ENCODE data around the gene DNAJA2. TPM values are rescaled to one million over a fixed set of nuclear protein-coding genes. Genes with fewer than 3 reads are reported as not detected.

DNAJA2 gene
- polyA plus RNA-seq, 2 of the 4 experiments (the other 2 are of a cell fraction): 33.7 to 82.3 TPM

DNA sequence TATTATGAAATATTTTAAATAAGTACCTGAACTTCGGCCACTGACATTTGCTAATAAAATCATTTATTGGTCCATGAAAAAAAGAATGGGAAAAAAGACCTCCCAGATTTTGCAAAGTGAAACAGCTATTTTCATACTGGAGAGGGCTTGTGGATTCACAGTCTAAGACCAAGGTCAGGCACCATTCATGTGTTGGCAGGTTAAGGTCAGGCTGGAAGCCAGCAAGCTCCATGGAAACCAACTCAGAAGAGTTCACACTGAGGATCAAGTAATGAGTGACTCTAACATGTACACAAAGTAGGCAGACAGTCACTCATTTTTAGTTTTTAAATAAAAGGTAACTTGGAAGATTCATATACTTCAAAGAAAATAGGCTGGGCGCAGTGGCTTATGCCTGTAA, 3.4 kb downstream of the DNAJA2 start:
- FAIRE-seq (no peak), DNase-seq (ENCODE audit: low read depth in 1 of 2, low spot score in 1 of 2) (no peak), ATAC-seq (no peak)
- CTCF ChIA-PET: interaction anchor here (1.0 to 1.1 kb wide), 2 partner anchors 22 to 67 kb away, joined by 3 read pairs; no protein-coding TSS in a partner anchor
- H3K27ac ChIP-seq: no peak overlapping the region
- TF ChIP-seq, protein P1, sequence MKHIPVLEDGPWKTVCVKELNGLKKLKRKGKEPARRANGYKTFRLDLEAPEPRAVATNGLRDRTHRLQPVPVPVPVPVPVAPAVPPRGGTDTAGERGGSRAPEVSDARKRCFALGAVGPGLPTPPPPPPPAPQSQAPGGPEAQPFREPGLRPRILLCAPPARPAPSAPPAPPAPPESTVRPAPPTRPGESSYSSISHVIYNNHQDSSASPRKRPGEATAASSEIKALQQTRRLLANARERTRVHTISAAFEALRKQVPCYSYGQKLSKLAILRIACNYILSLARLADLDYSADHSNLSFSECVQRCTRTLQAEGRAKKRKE (CRISPR knock-in tag; IDR thresholded peaks at IDR 0.05; ENCODE audit: low read depth): no peak
- TF ChIP-seq CBX2 (IDR thresholded peaks at IDR 0.05; ENCODE audit: borderline replicate concordance, low read depth) (no peak), HEYL (CRISPR knock-in tag; IDR thresholded peaks at IDR 0.05) (no peak), EP300 (IDR thresholded peaks at IDR 0.05) (no peak)
- no peak overlapping the region for H3K4me3 ChIP-seq
- 87% methylated on average over 2 of the region's 2 CpGs for WGBS (ENCODE audit: missing lambda C conversion rate)
- H3K9me3 ChIP-seq: no peaks in the 10 kb centered on the region
- POLR2A ChIA-PET: no interaction called here
- peaks cover 27% of the 10 kb centered on the region for H3K4me1 ChIP-seq
- peak overlapping the region; percentile 24; the same call in 1 of the 3 replicates for H3K4me2 ChIP-seq

DNA sequence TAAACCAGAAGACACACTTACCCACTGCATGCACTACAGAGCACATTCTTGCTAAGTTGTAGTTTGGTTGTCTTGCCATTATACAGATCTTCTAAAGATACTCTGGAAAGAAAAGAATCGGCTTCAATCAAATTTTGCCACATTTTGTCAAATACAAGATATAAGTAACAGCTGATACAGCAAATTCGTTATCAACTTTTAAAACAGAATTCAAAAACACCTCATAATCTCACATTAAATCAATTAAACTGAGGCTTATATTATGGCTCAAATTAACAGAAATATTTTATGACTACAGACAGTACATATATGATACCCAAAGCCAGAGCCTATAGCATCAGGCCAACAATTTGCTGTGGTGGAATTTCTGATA, 5.4 kb downstream of the DNAJA2 start:
- H3K4me2 ChIP-seq: no peak overlapping the region
- ChIA-PET CTCF (interaction anchor here (1.1 to 1.7 kb wide), 2 partner anchors 20 to 70 kb away, joined by 3 to 5 read pairs; no protein-coding TSS in a partner anchor), POLR2A (no interaction called here)
- no peak for FAIRE-seq
- TF ChIP-seq MAFK (IDR thresholded peaks at IDR 0.05; ENCODE audit: partially characterized antibody): peak; percentile 85
- TF ChIP-seq, protein P2, sequence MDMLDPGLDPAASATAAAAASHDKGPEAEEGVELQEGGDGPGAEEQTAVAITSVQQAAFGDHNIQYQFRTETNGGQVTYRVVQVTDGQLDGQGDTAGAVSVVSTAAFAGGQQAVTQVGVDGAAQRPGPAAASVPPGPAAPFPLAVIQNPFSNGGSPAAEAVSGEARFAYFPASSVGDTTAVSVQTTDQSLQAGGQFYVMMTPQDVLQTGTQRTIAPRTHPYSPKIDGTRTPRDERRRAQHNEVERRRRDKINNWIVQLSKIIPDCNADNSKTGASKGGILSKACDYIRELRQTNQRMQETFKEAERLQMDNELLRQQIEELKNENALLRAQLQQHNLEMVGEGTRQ (IDR thresholded peaks at IDR 0.05): no peak
- no peak overlapping the region for H3K4me3 ChIP-seq
- ATAC-seq: no peak
- 96% methylated on average over 2 of the region's 2 CpGs for WGBS (ENCODE audit: missing lambda C conversion rate)
- no peak overlapping the region for H3K27ac ChIP-seq
- H3K9me3 ChIP-seq: no peaks in the 10 kb centered on the region
- H3K4me1 ChIP-seq: peaks cover 25% of the 10 kb centered on the region
- DNase-seq (ENCODE audit: low read depth in 1 of 2, low spot score in 1 of 2): no peak

DNA sequence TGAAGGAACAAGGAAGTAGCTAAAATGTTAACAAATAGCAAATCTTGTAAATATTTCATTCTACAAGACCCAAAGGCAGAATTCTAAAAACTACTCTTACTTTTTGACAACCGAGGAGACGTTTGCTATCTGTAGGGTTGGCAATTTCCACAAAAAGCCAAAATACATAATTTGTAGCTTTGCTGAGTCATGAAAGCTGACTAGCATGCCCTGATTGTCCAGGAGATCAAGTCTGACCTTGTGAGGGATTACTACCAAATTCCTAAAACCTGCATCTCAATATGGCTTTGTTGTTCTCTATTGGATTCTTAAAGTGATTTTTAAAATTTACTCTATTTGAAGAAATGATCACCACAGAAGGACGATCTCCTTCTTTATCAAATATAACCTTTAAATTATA, 10.8 kb downstream of the DNAJA2 start:
- Histone ChIP-seq H3K9me3 (no peaks in the 10 kb centered on the region), H3K4me3 (no peak overlapping the region), H3K4me2 (no peak overlapping the region), H3K4me1 (peaks cover 14% of the 10 kb centered on the region; the same call in 2 of the 3 replicates), H3K27ac (peak overlapping the region in 1 of 2 experiments; percentile 58; a peak in 4 of 6 replicates)
- TF ChIP-seq NFE2L2 (conservative IDR thresholded peaks at IDR 0.05; ENCODE audit: low read length): 0 out of 2 replicates have a peak, but pooled peaks have one; percentile 18
- no peak for TF ChIP-seq RARB (CRISPR knock-in tag; IDR thresholded peaks at IDR 0.05)
- TF ChIP-seq, protein P3, sequence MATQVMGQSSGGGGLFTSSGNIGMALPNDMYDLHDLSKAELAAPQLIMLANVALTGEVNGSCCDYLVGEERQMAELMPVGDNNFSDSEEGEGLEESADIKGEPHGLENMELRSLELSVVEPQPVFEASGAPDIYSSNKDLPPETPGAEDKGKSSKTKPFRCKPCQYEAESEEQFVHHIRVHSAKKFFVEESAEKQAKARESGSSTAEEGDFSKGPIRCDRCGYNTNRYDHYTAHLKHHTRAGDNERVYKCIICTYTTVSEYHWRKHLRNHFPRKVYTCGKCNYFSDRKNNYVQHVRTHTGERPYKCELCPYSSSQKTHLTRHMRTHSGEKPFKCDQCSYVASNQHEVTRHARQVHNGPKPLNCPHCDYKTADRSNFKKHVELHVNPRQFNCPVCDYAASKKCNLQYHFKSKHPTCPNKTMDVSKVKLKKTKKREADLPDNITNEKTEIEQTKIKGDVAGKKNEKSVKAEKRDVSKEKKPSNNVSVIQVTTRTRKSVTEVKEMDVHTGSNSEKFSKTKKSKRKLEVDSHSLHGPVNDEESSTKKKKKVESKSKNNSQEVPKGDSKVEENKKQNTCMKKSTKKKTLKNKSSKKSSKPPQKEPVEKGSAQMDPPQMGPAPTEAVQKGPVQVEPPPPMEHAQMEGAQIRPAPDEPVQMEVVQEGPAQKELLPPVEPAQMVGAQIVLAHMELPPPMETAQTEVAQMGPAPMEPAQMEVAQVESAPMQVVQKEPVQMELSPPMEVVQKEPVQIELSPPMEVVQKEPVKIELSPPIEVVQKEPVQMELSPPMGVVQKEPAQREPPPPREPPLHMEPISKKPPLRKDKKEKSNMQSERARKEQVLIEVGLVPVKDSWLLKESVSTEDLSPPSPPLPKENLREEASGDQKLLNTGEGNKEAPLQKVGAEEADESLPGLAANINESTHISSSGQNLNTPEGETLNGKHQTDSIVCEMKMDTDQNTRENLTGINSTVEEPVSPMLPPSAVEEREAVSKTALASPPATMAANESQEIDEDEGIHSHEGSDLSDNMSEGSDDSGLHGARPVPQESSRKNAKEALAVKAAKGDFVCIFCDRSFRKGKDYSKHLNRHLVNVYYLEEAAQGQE (IDR thresholded peaks at IDR 0.05): no peak
- TF ChIP-seq MYC (IDR thresholded peaks at IDR 0.05; ENCODE audit: borderline replicate concordance, low read length): no peak
- no peak for TF ChIP-seq FOXS1 (CRISPR knock-in tag; IDR thresholded peaks at IDR 0.05)
- no peak for TF ChIP-seq MAZ (IDR thresholded peaks at IDR 0.05; ENCODE audit: borderline replicate concordance, low read depth, low read length)
- no peak for TF ChIP-seq PHF8 (IDR thresholded peaks at IDR 0.05; ENCODE audit: borderline replicate concordance, low read depth)
- TF ChIP-seq EHF (CRISPR knock-in tag; IDR thresholded peaks at IDR 0.05): no peak
- TF ChIP-seq CBX2 (IDR thresholded peaks at IDR 0.05; ENCODE audit: borderline replicate concordance, low read depth): no peak
- TF ChIP-seq, protein P4, sequence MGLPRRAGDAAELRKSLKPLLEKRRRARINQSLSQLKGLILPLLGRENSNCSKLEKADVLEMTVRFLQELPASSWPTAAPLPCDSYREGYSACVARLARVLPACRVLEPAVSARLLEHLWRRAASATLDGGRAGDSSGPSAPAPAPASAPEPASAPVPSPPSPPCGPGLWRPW (IDR thresholded peaks at IDR 0.05): no peak
- TF ChIP-seq BHLHE40 (IDR thresholded peaks at IDR 0.05; ENCODE audit: low read depth, low read length): no peak
- no peak for TF ChIP-seq KDM5A (IDR thresholded peaks at IDR 0.05)
- no peak for TF ChIP-seq ZC3H11A (IDR thresholded peaks at IDR 0.05)
- peak; percentile 83 for TF ChIP-seq MAFK (IDR thresholded peaks at IDR 0.05; ENCODE audit: partially characterized antibody)
- no peak for TF ChIP-seq POLR2AphosphoS2 (conservative IDR thresholded peaks at IDR 0.05; ENCODE audit: low read length)
- no peak for TF ChIP-seq RAD21 (conservative IDR thresholded peaks at IDR 0.05 in 1 of 2, IDR thresholded peaks at IDR 0.05 in 1 of 2)
- DNase-seq (ENCODE audit: low read depth in 1 of 2, low spot score in 1 of 2) (no peak), FAIRE-seq (no peak), ATAC-seq (no peak)
- CTCF ChIA-PET: interaction anchor here (1.1 to 2.9 kb wide), 5 partner anchors 9 to 36 kb away, joined by 3 to 11 read pairs (median 4); partner anchors contain the start of gene DNAJA2
- POLR2A ChIA-PET: interaction anchor here (2.7 kb wide), 1 partner anchor 11 kb away, joined by 11 read pairs; the partner anchor contains the start of gene DNAJA2
- 88% methylated on average over 3 of the region's 3 CpGs for WGBS (ENCODE audit: missing lambda C conversion rate)
